ENCODE measurements around the gene SH3RF3.

Gene SH3RF3

DNA sequence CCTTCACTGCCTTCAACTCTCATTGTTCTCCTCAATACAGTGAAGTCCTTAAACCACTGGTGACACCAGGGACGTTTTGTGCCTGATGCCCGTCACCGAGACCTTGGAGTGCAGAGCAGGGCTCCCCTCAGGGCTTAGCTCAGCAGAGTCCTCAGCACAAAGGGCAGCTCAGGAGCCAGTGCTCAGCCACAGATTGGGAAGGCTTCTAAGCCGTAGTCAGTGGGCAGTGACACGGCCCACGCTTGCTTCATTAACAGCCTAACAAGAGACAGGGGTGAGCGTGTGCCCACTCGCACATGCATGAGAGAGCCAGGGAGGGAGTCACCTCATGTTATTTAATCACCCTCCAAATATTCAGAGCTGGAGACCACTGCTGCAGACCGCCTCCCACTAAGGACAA lies 137.5 kb downstream of the SH3RF3 start:
- DNase-seq, result no peak

GRCh38 chr2:109266998-109267854 lies 138.2 kb downstream of the SH3RF3 start:
- DNase-seq, result no peak

- DNase-seq, result no peak
Measured at GRCh38 chr2:109268916-109269315, 139.9 kb downstream of the SH3RF3 start.

DNA sequence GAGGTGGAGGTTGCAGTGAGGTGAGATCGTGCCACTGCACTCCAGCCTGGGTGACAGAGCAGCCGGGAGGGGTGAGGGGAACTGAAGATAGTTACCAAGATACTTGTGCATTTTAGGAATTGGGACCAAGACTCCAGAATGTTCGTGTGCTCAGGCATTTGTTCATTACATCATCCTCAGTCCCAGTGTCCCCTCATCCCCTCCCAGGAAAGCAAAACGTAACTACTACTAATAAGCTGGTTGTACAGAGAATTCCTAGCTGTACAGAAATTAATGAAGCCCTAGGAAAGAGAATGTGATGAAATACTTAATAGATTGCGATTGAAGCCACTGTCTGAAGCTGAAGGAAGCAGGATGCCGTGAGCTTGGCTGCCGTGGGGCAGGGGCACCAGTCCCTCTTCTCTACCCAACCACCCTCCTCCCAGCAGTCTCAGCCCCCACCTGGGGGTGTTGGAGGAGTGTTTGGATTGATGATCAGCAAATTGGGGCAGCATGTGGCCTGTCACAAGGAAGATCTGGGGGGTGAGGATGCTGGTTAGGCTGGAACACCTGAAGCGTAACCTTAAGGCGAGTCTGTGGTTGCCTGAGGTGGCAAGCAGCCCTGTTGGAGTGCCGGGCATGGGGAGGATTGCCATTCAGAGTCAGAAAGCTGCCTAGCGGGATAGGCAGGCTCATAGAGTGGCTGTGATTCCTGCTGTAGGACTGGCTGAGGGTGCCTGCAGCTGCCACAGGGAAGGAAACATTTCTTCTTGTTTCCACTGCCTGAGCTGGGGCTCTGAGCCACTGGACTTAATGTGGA lies 140.9 kb downstream of the SH3RF3 start:
- peak; percentile 85 for DNase-seq

DNA sequence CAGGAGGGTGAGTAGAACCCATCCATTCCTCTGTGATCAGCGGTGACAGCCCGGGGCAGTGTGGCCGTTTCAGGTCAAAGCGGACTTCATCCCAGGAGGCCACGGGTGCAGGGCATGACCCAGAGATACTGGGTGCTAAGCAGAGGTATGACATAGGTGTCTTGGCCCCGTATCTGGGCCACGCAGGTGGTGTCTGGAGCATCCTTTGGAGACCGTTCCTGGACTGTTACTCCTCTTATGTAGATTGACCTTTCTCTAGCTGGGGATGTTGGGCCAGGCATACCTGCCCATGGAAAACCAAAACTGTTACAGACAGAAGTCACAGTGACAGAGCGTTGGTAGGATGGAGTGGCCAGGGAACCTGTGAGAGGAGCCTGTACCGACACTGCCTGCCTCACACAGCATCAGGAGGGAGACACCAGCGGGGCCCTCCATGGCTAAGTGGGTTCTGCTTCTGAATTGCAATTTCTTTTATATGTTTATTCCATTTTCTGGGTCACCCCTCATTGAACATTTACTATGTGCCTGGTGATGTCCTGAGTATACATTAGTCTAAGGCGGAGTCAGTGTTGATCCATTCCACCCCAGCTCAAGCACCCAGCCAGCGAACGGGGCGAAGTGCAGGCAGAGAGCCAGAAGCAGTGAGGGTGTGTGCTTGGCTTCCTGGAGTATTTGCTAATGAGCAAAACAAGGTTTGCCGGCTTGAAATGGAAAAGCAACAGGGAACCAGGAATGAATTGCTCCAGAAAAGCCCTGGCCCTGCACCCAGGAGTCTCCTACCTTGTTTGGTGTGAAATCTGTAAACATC lies 141.7 kb downstream of the SH3RF3 start:
- DNase-seq, result peak; percentile 81

- no peak for DNase-seq
Measured at GRCh38 chr2:109271920-109272319, 142.9 kb downstream of the SH3RF3 start.

DNA sequence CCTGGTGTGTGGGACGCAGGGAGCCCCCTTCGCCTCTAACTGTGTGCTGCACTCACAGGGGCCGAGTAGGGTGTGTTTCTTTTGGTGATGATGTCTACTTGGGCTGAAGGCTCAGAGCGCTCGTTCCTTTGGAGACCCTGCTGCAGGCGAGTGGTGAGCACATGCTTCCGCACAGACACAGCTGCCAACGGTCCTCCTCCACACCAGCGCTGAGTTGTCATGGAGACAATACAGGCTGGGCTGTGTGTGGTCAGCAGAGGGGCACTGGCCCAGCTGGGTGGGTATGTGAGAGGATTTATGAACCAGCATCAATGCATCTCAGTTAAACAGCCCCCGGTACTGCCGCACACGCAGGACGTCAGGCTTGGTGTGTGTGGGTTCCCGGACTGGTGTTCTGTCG lies 143.5 kb downstream of the SH3RF3 start:
- no peak for DNase-seq

DNA sequence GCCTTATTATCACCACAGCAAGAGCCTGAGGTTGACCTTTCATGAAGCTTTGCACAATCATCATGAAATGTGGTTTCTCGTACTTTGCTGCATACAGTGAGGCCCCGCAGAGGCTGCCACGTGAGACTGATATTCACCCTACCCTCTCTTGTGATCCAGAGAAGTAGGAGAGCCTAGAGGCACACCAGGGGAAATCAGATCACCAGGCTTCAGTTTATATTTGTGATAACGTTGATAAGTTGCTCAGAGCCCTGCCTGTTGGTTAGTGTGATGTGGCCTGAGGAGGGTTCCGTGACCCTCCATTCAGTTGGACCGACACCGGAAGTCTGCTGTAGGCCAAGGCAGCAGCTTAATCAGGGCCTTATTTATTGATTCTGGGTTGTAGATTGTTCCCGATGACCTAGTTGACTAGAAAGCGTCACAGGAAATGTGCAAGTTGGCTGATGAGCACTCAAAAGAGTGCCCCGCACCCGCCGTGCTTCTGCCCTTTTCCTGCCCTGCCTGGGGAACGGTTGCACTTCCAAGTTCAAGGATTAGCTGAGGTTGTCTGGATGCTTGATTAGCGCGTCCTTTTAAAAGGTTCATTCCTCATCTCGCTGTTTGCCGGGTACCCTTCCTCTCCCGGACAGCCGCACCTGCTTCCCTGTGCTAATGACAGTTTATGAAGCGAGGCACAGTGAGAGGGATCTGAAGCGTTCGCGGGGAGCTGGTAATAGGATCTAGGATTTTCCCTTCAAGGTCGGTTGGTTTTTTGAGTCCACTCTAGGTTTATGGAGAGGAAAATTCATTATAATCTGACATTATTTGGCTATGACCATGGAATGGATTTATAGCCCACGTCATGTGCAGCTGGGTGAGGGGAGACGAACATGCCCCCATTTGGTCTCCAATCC lies 146.4 kb downstream of the SH3RF3 start:
- peak; percentile 99 for DNase-seq

DNA sequence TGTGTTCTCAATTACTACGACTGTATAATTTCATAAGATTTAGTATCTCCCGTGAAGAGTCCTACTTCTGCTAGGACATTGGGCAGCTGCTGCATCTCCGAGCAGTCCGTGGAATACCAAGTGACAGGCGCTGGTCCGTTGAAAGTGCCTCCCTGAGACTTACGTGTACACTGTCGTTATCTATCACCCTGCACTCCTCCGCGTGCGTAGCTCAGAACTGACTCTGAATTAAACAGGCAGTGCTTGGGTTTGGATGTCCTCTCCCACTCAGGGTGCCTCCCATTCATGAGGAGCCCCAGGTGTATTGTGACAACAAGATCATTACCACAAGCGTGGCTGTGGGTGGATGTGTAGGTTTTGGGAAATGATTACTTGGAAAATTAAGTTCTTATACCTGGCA lies 148.4 kb downstream of the SH3RF3 start:
- no peak for DNase-seq

- no peak for DNase-seq
Measured at GRCh38 chr2:109279243-109279860, 150.3 kb downstream of the SH3RF3 start.

GRCh38 chr2:109280804-109281203 lies 151.8 kb downstream of the SH3RF3 start:
- peak; percentile 49 for DNase-seq

DNA sequence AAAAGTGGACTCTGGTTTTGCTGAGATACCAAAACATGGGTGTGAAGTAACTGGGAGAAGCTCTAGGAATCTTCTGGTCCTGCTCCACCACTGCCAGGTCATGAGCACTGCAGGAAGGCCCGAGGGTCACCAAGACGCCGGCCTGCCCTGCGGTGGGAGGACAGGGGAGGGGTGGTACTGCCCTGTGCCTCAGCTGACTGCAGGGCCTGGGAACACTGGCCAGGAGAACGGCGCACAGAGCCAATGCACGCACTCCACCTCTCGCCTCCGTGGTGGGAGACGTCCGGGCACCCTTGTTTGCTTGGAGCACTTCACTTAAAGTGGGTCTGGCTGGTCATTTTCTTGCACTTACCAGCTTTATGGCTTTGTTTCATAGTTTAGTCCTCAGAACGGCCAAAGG lies 153.4 kb downstream of the SH3RF3 start:
- DNase-seq, result no peak

GRCh38 chr2:109282865-109283264 lies 153.9 kb downstream of the SH3RF3 start:
- DNase-seq, result no peak

DNA sequence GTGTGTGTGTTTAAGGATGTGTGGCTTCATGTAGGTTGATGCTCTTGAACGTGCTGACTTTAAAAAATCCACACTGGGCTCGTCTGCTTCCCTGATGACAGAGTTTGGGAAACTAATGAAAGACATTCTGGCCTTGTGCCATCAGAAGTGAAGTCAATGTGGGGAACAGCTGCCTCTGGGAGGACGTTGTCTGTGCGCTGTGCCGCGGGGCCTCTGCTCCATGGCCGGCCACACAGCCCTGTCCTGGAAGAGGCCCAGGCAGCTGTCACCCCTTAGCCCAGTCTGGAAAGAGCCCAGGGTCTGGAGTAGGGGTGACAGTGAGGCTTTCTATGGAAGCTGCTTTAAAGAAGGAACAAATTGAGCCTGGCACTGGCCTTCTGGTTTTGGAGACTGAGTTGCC lies 155.8 kb downstream of the SH3RF3 start:
- DNase-seq, result peak; percentile 20

- DNase-seq, result no peak
Measured at GRCh38 chr2:109285244-109285651, 156.2 kb downstream of the SH3RF3 start.

- DNase-seq, result no peak
Measured at GRCh38 chr2:109287413-109287812, 158.4 kb downstream of the SH3RF3 start.

GRCh38 chr2:109287838-109288237 lies 158.8 kb downstream of the SH3RF3 start:
- DNase-seq, result no peak

GRCh38 chr2:109288544-109289368 lies 159.8 kb downstream of the SH3RF3 start:
- no peak for DNase-seq

DNA sequence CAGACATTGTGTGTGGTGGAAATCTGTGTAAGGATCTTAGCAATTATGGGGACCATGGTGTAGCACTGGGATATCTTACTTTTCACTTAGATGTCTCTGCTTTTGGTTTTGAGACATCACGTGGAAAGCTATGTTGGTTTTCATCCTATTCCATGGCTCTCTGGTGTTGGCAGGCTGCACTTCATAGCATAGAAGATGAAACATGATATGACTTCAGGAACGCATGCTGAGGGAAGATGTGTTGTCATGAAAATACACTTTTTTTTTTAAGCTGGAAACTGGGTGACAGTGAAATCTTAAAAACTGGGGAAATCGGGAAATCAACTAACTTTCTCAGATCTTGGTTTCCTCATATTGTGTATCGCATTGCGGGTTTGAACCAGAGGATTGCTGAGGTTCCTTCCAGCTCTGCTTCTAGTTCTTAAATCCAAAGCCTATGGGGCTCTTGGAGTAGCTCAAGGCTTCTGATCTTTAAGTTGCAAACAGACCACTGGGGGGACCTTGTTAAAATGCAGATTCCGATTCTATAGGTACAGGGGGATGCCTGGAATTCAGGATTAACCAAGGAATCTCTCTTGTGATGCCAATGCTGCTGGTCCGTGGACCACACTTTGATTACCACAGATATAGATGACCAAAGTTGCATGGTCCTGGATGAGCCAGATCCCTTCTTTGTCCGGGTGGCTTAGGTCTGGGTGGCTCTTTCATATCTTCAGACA lies 160.7 kb downstream of the SH3RF3 start:
- DNase-seq, result no peak
